ENCODE results near the gene HES4. TPM values are rescaled to one million over a fixed set of nuclear protein-coding genes. Genes with fewer than 3 reads are reported as not detected.

The HES4 gene
- total and polyA plus RNA-seq, 10 of the 15 experiments (the other 5 are each of a cell fraction or from before 2014, with no cell fraction given) = 0.44 to 1.7 (median 0.85) TPM; not detected in 5

DNA sequence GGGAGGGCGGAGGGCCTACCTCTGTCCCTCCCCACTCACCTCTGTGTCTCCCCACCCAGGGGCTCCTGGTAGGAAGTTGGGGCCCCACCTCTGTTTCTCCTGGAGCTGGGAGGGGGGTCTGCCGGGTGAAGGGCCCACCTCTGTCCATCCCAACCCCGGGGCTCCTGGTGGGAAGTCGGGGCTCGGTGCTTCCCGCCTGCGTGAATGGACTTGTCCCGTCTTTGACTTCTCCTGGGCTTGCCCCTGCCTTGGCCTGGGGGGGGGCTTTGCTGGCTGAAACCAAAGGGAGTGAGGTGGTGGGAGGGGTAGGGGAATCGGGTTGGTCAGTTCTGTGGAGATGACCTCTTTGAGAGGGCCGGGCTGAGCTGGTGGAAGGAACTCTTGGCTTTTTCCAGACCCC is 25.8 kb upstream of the HES4 start (continued):
- TF ChIP-seq, protein P1, sequence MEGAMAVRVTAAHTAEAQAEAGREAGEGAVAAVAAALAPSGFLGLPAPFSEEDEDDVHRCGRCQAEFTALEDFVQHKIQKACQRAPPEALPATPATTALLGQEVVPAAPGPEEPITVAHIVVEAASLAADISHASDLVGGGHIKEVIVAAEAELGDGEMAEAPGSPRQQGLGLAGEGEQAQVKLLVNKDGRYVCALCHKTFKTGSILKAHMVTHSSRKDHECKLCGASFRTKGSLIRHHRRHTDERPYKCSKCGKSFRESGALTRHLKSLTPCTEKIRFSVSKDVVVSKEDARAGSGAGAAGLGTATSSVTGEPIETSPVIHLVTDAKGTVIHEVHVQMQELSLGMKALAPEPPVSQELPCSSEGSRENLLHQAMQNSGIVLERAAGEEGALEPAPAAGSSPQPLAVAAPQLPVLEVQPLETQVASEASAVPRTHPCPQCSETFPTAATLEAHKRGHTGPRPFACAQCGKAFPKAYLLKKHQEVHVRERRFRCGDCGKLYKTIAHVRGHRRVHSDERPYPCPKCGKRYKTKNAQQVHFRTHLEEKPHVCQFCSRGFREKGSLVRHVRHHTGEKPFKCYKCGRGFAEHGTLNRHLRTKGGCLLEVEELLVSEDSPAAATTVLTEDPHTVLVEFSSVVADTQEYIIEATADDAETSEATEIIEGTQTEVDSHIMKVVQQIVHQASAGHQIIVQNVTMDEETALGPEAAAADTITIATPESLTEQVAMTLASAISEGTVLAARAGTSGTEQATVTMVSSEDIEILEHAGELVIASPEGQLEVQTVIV (IDR thresholded peaks at IDR 0.05; ENCODE audit: borderline replicate concordance, partially characterized antibody) = no peak

DNA sequence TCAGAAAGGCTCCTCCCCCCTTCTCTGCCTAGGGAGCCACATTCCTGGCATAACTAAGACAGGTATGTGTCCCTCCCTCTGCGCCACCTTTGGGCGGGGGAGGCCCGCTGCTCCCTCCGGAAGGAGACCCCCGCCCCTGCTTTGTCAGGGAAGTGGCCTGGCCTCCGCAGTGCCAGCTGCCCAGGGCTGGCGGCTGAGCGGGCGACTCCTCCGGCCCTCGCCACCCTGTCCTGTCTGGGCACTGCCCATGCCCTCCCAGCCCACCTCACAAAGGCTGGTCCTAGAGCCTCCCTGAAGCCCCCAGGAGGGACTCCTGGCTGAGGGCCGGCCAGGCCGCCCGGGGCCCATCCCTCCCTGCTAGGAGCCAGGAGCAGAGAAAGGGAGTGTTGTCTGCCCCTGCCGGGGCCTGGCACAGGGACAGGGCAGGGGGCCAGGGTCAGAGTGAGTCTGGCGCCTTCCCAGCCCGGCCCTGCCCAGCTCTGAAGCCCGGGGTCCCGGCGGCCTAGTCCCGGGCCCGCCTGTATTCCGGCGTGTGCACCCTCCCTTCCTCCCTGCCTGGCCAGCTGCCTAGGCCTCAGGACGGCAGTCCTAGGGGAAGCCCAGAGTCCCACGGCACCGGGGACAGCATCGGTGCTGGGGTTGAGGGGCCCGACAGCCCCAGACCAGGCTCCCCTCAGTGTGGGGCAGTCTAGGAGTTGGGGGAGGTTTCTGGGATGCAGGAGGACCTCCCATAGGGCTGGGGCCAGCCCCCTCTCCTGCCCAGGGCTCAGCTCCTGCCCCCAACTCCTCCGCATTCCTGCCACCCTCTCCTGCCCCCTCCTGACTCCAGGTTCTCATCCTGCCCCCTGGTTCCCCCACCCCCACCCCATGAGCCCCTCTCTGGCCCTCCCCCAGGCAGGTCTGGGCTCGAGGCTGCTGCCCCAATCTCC is 25.1 kb upstream of the HES4 start:
- no peaks in the 10 kb centered on the region for H4K20me1 ChIP-seq (ENCODE audit: control insufficient read depth, insufficient read depth)
- peaks cover 2% of the 10 kb centered on the region; the same call in 1 of the 2 replicates for H3K79me2 ChIP-seq (ENCODE audit: control insufficient read depth, insufficient read depth, low read length)
- ATAC-seq (no peak), DNase-seq (ENCODE audit: low read depth, low spot score) (no peak), FAIRE-seq (no peak)
- CTCF ChIA-PET = interaction anchor here (0.8 to 2.5 kb wide), 4 partner anchors 8 to 41 kb away, joined by 3 to 10 read pairs (median 4); no protein-coding TSS in a partner anchor
- peaks cover 7% of the 10 kb centered on the region for H3K4me1 ChIP-seq (ENCODE audit: control insufficient read depth, insufficient read depth, low read length)
- RAD21 ChIA-PET (ENCODE audit: unreplicated experiment) = no interaction called here
- H3K27ac ChIP-seq (ENCODE audit: control insufficient read depth, insufficient read depth) = no peak overlapping the region
- no peaks in the 10 kb centered on the region for H3K27me3 ChIP-seq (replicated peaks in 1 of 2; ENCODE audit: control insufficient read depth in 2 of 2, insufficient read depth in 2 of 2, low read length in 1 of 2)
- intact Hi-C loops (cut with micrococcal nuclease; ENCODE audit: unreplicated experiment) = no loop called here
- no peak overlapping the region for H2AFZ ChIP-seq (ENCODE audit: control insufficient read depth, low read depth, low read length)
- SMC1A ChIA-PET (ENCODE audit: uncharacterized antibody, unreplicated experiment) = no interaction called here
- POLR2A ChIA-PET = interaction anchor here (0.6 kb wide), 1 partner anchor 39 kb away, joined by 4 read pairs; no protein-coding TSS in a partner anchor
- BruUV-seq (replicated peaks) = no TSS peak
- no peak overlapping the region for H3K4me3 ChIP-seq
- in situ Hi-C loops (cut with MboI) = loop anchor here (5.0 kb wide), 1 partner anchor 37 kb away; no protein-coding TSS in a partner anchor
- H3K9me3 ChIP-seq (replicated peaks; ENCODE audit: control insufficient read depth, insufficient read depth, low read length) = no peaks in the 10 kb centered on the region
- no peak overlapping the region for H3K9ac ChIP-seq (ENCODE audit: control insufficient read depth, insufficient read depth, low read length)
- H3K4me2 ChIP-seq (ENCODE audit: control insufficient read depth, insufficient read depth) = no peak overlapping the region
- WGBS (ENCODE audit: insufficient coverage, insufficient replicate concordance, low lambda C conversion rate, missing lambda C conversion rate) = 65% methylated on average over 28 of the region's 31 CpGs
- H3K36me3 ChIP-seq (ENCODE audit: control insufficient read depth in 2 of 2, insufficient read depth in 2 of 2, low read length in 1 of 2) = no peaks in the 10 kb centered on the region; a peak in 1 of 4 replicates
- TF ChIP-seq, protein P2, sequence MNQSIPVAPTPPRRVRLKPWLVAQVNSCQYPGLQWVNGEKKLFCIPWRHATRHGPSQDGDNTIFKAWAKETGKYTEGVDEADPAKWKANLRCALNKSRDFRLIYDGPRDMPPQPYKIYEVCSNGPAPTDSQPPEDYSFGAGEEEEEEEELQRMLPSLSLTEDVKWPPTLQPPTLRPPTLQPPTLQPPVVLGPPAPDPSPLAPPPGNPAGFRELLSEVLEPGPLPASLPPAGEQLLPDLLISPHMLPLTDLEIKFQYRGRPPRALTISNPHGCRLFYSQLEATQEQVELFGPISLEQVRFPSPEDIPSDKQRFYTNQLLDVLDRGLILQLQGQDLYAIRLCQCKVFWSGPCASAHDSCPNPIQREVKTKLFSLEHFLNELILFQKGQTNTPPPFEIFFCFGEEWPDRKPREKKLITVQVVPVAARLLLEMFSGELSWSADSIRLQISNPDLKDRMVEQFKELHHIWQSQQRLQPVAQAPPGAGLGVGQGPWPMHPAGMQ (IDR thresholded peaks at IDR 0.05; ENCODE audit: borderline replicate concordance) = no peak
- TF ChIP-seq, protein P3, sequence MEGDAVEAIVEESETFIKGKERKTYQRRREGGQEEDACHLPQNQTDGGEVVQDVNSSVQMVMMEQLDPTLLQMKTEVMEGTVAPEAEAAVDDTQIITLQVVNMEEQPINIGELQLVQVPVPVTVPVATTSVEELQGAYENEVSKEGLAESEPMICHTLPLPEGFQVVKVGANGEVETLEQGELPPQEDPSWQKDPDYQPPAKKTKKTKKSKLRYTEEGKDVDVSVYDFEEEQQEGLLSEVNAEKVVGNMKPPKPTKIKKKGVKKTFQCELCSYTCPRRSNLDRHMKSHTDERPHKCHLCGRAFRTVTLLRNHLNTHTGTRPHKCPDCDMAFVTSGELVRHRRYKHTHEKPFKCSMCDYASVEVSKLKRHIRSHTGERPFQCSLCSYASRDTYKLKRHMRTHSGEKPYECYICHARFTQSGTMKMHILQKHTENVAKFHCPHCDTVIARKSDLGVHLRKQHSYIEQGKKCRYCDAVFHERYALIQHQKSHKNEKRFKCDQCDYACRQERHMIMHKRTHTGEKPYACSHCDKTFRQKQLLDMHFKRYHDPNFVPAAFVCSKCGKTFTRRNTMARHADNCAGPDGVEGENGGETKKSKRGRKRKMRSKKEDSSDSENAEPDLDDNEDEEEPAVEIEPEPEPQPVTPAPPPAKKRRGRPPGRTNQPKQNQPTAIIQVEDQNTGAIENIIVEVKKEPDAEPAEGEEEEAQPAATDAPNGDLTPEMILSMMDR (IDR thresholded peaks at IDR 0.05 in 2 of 3, conservative IDR thresholded peaks at IDR 0.05 in 1 of 3; ENCODE audit: control insufficient read depth in 2 of 3, extremely low read depth in 1 of 3, insufficient read depth in 1 of 3, low read depth in 3 of 3, low read length in 3 of 3) = no peak
- TF ChIP-seq, protein P4, sequence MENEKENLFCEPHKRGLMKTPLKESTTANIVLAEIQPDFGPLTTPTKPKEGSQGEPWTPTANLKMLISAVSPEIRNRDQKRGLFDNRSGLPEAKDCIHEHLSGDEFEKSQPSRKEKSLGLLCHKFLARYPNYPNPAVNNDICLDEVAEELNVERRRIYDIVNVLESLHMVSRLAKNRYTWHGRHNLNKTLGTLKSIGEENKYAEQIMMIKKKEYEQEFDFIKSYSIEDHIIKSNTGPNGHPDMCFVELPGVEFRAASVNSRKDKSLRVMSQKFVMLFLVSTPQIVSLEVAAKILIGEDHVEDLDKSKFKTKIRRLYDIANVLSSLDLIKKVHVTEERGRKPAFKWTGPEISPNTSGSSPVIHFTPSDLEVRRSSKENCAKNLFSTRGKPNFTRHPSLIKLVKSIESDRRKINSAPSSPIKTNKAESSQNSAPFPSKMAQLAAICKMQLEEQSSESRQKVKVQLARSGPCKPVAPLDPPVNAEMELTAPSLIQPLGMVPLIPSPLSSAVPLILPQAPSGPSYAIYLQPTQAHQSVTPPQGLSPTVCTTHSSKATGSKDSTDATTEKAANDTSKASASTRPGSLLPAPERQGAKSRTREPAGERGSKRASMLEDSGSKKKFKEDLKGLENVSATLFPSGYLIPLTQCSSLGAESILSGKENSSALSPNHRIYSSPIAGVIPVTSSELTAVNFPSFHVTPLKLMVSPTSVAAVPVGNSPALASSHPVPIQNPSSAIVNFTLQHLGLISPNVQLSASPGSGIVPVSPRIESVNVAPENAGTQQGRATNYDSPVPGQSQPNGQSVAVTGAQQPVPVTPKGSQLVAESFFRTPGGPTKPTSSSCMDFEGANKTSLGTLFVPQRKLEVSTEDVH (IDR thresholded peaks at IDR 0.05; ENCODE audit: low read depth, partially characterized antibody) = no peak
- TF ChIP-seq NFYB (IDR thresholded peaks at IDR 0.05; ENCODE audit: insufficient read depth, low read depth, low read length) = no peak
- TF ChIP-seq KAT2A (conservative IDR thresholded peaks at IDR 0.05; ENCODE audit: control insufficient read depth, low read depth, low read length) = no peak
- no peak for TF ChIP-seq MTA2 (IDR thresholded peaks at IDR 0.05; ENCODE audit: low read depth)
- TF ChIP-seq SMAD1 (IDR thresholded peaks at IDR 0.05; ENCODE audit: low read depth, partially characterized antibody) = no peak
- TF ChIP-seq GABPA (IDR thresholded peaks at IDR 0.05; ENCODE audit: low read depth) = no peak
- TF ChIP-seq ZBED1 (IDR thresholded peaks at IDR 0.05; ENCODE audit: borderline replicate concordance) = no peak

Measured in GM12878 (cell line).